Stimulated activated CD4-positive, alpha-beta T cell treated with anti-CD3 and anti-CD28 coated beads, TNF-alpha, amount 100 ng/mL, for 24 hours (primary cell): ENCODE measurements around the gene TSNAX.
"Not testable (repeated sequence)": the region's sequence is repeated elsewhere in the genome, so short reads cannot be mapped to it uniquely, and the experiment has no call there.

ENCODE experiments used
- DNase-seq, 3 experiments: peaks; one replicate each; pipeline ENCODE4 v3.0.0-alpha.2; 2020; ENCODE audit warnings: low read depth in 3 of 3

The TSNAX gene, protein sequence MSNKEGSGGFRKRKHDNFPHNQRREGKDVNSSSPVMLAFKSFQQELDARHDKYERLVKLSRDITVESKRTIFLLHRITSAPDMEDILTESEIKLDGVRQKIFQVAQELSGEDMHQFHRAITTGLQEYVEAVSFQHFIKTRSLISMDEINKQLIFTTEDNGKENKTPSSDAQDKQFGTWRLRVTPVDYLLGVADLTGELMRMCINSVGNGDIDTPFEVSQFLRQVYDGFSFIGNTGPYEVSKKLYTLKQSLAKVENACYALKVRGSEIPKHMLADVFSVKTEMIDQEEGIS

DNA sequence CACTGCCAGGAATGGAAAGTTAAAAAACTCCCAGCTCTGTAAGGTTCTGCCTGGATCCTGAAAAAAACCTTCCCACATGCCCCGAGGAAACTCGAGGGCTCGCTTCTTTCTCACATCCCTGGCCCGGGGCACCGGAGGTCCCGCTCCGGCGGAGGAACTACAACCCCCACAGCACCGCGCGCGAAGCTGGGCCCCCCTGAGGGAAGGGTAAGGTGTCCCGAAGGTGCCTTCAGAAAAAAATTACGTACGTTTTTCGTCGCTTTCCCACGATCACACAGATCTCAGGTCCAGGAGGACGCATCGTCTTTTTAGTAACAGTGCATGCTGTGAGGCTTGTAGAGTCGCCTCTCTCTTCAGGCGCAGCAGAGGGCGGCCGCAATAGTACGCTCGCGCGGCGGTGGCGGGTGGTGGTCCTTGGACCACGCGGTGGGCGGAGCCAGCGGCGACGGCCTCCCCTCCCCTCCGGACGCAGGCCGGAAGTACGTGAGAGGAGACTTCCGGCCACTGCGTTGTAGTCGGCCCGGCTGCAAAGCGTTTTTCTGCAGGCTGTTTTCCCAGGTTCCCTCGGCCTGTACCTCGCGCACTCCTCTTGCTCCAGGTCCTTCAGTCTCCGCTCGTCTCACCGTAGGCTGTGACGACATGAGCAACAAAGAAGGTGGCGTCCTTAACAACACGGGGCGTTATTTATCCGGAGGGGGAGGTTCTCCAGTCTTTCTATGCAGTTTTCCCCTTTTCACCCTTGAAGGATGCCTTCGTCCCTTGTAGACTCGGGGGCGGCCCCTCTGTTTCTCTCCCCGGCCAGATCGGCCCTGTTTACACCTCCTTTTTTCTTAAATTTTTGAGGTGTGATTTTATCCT, at the start of gene TSNAX:
TSS of gene TSNAX (plus strand) at position 498 of the 858 bp plus-strand sequence. CDS start at position 640, 142 bp downstream.
- DNase-seq: peak; percentile 79 to 87 (median 79)

DNA sequence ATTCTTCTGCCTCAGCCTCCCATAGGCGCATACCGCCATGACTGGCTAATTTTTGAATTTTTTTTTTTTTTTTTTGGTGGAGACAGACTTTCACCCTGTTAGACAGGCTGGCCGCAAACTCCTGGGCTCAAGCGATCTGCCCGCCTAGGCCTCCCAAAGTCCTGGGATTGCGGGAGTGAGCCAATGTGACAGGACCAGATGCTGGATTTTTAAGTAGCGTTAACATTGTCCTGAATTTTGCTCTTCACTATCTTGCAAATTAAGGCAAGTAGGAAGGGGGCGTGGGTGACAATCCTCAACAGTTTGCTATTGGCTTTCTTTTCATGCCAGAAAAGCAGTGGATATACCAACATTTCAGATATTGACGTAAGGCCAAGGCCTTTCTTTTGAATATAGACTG, 49.7 kb upstream of the TSNAX start:
- no peak for DNase-seq

DNA sequence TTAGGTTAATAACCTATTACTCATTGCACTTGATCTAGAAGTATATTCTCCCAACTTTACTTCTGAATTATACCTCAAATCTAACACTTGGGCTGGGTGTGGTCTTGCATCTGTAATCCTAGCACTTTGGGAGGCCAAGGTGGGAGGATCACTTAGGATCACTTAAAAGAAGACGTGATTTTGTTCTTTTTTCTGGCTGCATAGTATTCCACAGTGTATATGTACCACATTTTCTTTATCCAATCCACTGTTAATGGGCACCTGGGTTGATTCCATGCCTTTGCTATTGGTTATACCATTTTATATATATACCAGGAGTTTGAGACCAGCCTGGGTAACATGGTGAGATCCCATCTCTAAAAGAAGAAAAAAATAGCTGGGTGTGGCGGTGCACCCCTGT, 48.5 kb upstream of the TSNAX start:
- DNase-seq: no peak

DNA sequence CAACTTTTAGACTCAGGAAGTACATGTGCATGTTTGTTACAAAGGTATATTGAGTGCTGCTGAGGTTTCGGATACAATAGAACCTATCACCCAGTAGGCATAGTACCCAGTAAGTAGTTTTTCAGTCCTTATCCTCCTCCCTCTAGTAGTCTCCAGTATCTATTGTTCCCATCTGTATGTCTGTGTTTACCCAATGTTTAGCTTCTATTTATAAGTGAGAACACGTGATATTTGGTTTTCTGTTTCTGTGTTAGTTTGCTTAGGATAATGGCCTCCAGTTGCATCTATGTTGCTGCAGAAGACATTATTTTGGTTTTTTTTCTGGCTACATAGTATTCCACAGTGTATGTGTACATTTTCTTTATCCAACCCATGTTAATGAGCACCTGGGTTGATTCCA, 47.2 kb upstream of the TSNAX start:
- DNase-seq: no peak

DNA sequence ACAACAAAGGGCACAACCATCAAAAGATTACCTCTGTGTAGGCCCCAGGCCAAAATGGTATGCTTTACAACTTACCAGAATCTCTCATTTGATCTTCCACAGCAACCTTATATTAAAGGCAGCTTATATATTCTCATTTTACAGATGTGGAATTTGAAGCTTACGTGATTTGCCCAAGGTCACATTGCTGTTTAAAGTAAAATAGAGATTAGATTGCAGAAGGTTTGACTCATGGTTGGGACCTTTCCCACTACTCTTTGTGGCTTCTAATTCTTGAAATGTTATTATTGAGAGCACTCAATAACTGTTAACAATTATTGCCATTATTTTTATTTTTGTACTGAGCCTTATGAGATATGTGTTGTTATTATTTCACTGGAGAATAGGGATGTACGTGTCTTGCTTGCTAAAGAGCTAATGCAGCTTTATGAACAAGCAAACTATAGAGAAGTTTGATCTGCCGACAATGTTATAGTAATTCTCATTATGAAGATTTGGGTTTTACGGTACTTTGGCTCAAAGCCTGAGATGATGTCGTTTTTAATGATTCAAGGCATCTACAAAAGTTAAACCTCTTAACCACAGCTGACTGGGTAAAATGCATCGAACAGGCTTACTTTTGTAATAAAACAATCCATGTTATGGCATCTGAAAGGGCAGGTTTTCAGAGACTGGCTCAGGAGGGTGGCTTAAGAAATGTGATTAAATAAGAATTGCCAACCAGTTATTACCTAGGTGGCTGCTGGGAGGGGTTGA, 43.3 kb upstream of the TSNAX start:
- DNase-seq: no peak

DNA sequence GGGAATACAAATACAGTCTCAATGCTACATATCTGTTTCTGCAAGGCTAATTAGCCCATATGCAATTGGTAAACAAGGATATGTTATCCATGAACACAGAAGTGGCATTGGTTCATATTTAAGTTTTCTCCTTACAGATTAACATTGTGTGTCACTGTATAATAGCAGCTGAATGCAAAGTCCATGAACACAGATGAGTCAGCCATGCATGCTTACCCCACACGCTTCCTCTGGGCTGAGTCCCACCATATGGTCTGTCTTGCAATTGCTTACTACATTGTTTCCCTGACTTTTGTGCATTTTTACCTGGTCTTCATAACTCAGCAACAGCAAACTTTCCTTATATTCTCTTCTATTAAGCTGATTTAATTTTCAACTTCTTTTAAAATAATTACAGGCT, 41.5 kb upstream of the TSNAX start:
- DNase-seq: no peak

DNA sequence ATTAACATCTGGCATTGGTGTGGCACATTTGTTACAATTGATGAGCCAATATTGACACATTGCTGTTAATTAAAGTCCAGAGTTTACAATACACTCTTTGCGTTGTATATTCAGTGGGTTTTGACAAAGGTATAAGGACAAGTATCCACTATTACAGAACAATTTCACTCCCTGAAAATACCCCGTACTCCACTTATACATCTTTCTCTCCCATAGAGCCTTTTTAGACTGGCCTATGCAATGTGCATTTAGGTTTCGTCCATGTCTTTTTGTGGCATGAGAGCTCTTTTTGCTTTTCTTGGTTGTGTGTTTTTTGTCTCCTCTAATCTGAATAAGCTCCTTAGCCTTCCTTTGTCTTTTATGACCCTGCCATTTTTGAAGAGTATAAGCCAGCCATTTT, 40.6 kb upstream of the TSNAX start:
- no peak for DNase-seq

DNA sequence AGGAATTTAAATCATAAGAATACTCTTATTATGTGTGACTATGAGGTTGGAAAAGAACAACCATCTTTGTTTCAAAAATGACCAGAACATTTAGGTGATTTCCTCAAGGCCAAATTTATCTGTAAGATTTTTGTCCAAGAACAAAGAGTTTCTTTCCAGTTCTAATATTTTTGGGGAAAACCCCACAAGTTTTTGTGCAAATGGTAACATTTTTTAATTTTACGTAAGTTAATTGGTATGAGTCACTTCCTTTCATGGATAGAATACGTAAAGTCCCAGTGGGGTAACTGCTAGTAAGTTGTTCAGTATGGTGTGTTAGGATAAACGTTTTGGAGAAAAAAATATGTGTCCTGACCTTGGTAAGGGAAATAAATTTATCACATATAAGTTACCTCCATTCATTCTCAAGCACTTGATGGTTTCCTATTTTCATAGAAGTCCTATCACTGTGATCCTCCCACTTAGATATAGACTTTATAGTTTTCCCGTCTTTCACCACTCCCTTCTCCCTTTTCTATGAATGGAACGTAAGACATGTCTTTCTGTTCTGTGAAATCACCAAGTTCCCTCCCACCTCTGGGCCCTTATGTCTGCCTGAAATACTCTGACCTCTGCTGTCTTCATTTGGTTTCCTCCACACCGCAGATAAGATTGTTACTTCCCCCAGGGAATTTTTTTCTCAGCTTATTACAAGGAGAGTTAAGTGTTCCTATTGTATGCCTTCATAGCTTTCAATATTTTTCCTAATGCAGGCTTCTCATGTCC, 34.9 kb upstream of the TSNAX start:
- no peak for DNase-seq

DNA sequence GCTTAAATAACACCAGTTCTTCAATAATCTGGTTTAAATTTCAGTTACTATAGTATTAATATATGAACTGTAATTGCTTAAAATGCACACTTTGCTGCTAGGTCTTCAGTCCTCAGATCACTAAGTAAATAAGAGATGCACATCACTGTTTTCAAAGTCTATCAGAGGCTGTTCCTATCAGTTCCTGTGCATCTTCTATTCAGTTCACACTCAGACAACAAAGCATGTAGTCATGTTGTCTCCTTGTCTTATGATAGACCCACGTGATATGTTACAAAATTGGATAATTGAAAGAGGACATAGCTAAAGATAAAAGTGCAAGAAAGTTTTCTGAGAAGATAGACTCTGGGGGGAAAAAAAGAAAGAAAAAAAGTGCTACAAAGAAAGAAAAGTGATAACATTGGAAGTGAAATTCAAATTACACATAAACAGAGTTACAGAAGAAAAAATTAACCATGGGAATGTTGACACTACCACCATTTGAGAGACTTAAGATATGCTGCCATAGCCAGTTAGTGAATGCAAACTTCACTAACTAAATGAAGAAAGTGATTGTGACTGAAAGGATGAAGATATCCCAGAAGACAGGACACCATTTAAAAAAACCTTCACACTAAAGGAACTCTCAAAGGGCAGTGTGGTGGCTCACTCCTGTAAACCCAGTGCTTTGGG, 33.9 kb upstream of the TSNAX start:
- DNase-seq: no peak

DNA sequence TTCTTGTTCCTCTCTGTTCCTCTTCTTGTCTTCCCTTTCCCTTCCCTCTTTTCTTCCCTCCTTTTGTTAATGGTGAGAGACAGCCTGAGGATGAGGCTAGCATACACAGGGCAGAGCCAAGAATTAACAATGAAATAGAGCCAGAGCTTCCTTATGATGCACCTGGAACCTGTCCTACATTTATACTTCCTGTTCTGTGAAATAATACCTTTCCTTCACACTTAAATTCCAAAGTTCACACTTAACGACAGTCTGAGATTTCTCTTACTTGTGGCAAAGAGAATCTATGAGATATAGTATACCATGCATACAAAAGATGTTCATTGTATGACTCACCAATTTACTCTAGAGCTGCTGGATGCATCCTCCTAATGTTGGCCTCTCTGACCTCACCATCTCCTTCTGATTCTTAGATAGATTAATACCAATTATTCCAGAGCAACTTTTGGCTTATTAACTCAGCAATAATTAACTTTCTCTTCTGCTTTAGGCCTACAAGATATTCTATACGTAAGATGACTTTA, 30.8 kb upstream of the TSNAX start:
- no peak for DNase-seq

DNA sequence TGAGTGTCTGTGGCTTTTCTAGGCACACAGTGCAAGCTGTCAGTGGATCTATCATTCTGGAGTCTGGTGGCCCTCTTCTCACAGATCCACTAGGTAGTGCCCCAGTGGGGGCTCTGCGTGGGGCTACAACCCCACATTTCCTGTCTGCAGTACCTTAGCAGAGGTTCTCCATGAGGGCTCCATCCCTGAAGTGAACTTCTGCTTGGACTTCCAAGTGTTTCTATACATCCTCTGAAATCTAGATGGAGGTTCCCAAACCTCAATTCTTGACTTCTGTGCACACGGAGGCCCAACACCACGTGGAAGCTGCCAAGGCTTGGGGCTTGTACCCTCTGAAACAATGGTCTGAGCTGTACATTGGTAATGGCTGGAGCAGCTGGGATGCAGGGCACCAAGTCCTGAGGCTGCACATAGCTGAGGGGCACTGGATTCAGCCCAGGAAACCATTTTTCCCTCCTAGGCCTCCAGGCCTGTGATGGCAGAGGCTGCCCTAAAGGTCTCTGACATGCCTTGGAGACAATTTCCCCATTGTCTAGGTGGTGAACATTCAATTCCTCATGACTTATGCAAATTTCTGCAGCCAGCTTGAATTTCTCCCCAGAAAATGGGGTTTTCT, 29.2 kb upstream of the TSNAX start:
- DNase-seq: no peak

DNA sequence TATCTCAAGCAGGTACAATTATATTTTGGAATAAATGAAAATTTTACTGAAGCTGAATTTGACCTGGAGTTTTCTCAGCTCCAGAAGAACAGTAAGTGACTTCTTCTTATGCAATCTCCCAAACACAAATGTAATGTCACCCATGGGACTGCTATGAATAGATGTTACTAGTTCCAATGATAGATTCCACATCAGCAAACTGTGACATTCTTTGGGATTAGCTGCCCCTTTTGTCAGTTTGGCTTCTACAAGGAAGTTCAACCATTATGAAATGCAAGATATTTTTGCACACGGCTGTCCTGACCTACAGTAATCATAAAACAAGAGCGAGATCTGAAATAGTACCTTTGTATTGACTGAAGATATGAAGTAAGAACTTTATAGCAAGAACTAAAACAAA, 27.8 kb upstream of the TSNAX start:
- no peak for DNase-seq

DNA sequence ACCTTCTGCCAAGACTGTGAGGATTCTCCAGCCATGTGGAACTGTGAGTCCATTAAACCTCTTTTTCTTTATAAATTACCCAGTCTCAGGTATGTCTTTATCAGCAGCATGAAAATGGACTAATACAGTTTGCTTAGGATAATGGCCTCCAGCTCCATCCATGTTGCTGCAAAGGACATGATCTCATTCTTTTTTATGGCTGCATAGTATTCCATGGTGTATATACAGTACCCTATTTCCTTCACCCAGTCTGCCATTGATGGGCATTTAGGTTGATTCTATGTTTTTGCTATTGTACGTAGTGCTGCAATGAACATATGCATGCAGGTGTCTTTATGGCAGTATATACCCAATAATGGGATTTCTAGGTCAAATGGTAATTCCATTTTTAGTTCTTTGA, 25.3 kb upstream of the TSNAX start:
- DNase-seq: not testable (repeated sequence)

DNA sequence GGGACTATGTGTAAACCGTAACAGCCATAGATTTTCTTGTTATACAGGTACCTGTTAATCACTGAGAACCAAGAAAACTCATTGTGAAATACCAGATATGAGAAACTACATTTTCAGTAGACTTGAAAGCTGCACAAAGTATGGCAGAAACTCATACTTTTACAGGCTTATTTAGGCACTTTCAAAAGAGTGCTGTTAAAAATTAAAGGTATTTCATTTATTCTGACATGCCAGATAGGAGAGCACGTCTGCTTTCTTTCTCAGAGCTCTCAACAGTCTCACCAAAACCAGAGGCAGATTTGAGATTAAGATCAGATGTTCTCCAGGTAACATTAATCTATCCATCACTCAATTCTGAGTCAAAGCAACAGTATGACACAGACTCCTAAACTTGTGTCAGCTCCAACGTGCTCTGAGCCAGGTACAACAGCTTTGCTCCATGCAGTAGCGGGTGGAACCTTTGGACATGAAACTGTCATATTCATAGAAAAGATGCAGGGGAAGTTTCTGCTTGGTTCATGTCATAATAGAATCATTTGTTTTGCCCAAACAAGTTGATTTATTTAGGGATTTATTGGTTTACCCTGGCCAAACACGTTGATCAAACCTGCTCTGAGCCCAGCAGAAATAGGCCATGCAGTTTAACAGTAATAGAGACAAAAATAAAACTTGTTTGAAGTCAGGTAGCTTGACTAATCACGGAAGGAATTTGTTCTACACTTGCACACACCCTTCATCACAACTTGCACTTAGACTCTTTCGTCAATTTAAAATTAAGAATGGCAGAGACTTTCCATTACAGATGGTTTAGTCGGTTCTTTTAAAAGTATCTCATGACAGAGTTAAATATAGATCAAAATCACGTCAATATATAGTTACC, 20.8 kb upstream of the TSNAX start:
- DNase-seq: no peak

DNA sequence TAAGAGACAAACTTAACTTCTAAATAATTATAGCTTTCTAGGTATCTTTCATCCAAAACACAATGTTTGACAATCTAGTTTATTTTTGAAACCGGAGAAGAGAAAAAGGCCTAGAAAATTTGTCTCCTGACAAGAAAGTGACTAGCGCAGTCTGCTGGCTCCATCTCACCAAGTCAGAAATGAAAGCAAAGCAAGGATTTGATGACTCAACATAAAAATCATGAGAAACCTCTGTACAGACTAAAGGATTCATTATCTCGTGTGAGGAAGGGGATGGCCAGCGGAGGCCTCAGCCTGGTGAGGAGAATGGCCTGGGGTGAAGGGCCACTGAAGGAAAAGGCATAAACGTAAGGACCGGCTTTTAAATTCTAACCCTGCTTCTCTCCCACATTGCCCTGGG, 20.0 kb upstream of the TSNAX start:
- no peak for DNase-seq

DNA sequence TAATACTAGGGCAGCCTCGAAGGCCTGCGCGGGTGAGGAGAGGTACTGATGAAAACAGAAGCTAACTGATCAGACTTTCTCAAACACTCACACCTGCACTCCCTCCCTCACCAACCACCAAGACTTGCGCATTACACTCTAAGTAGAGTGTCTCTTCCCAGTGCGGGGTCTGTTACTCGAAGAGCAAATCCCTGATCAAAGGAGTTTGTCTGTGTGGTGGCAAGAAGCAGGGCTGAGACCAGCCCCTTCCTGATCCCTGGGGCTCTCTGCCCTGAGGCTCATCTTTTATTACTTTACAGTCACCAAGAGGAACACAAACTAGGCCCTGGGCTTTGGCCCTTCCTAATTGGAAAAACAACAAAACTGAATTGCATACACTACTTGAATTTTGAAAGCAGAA, 19.5 kb upstream of the TSNAX start:
- no peak for DNase-seq

DNA sequence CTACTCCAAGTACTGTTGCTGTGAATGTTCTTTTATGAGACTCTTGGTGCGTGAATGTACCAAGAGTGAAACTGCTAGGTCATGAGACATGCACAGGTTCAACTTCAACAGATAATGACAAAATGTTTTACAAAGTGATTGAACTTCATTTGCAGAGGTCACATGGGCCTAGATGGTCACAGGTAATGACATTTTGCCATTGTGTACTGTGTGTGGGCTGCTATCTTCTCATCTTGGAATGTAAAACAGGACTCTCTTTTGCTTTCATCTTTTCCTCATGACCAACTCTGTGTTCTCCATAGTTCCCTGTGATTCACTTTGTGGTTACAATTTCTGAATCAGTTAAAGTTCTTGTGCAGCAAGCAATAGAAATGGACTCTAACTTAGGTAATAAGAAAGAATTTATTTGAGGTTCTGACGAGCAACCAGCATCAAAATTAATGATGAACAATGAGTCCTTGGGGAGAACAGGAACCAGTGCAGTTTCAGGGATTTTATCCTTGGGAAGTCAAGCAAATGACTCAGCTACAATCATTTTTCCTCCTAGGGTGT, 16.2 kb upstream of the TSNAX start:
- no peak for DNase-seq

DNA sequence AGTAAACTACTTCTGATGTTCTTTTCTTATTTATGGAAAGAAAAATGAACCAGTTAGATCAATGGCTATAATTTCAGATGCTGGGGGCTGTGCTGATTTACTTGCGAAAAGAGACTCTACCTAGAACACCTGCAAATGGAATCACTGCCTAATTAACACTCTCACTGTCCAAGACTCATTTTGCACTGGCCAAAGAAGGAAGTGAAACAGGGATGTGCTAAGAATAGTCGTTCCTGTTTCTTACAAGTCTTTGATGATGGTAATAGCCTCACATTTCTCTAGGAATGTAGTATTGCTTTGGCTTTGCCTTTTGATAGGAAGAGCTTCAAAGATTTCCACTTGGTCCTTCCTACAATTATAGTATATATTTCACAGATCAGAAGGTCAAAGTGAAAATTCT, 12.7 kb upstream of the TSNAX start:
- DNase-seq: no peak

DNA sequence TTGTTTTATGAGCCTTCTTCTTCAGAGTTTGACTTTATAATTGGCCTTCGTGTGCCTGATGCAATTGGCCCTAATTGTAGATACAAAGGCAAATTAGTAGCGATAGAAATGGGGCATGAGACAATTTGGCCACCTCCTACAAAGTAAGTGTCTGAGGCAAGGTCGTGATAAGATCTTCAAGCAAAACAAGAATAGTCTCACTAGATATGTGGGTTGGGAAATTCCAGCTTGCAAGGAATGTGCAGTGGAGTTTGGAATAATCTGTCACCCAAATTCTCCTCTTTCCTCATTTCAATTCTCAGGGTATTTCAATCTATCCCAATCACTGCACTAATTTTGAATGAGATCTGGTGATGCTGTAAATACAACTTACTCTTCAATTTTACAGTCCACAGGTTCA, 11.4 kb upstream of the TSNAX start:
- DNase-seq: no peak
